GM21529 (cell line): ENCODE results near the gene TMBIM1.
A peak's percentile ranks its signal among the peaks of the same experiment; 100 is the strongest.

ENCODE experiments used
- ATAC-seq: cut with Tn5 transposase; IDR thresholded peaks from one replicate; pipeline ENCODE4 v1.9.1; 2021; ENCODE audit not compliant: unreplicated experiment

The TMBIM1 gene

DNA sequence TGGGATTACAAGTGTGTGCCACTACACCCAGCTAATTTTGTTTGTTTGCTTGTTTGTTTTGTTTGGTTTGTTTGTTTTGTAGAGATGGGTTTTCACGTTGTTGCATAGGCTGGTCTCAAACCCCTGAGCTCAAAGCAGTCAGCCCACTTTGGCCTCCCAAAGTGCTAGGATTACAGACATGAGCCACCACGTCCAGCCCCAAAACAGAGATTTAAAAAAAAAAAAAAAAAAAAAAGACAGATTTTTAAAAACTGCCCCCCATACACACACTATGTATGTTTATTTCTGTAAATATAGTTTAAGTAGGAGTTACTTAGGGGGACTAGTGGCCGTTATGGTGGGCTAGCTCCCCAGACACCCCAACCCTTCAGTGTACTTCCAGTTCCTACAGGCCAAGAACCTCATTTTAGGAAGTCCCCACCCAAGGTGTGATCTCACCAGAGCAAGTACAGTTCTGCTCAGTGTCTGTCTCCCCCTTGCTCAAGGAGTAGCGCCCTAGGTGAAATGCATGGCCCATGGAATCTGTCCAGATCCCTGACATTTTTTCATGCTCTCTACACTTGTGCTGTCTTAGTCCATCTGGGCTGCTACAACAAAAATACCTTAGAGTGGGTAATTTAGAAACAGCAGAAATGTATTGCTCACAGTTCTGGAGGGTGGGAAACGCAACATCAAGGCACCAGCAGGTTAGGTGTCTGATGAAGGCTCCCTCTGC, 1.6 kb upstream of the TMBIM1 start:
- ATAC-seq: no peak

DNA sequence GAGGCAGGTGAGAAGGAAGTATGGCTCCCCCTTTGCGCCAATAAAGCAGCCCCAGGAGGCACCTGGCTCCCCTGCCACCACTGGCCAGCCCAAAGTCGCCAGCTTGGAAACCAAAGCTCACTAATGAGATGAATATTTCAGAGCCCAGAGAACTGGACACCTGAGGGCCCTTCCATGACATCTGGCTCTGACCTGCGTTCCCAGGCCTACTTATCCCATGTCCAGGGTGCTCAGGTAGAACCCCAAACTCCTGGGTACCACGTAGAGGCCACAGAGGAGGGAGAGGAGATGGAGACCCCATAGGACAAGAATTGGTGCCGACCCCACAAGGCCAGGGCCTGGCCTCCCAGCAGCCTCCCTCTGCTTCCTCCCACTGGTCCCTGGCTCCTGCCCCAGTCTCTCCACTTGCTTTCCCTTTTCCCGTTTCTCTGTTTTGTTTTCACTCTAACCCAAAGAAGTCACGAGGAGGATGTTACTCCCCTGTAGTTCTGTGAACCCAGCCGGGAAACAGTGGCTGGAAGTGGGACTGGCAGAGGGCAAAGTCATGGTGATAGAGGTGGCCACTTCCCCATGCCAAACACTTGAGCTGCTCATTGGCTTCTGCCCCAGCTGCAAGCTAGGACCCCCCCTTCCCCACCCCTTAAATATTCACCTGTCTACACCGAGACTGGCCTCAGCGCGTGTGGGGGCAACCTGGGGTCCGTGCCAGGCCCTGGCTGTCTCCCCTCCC, 820 bp downstream of the TMBIM1 start:
- no peak for ATAC-seq

DNA sequence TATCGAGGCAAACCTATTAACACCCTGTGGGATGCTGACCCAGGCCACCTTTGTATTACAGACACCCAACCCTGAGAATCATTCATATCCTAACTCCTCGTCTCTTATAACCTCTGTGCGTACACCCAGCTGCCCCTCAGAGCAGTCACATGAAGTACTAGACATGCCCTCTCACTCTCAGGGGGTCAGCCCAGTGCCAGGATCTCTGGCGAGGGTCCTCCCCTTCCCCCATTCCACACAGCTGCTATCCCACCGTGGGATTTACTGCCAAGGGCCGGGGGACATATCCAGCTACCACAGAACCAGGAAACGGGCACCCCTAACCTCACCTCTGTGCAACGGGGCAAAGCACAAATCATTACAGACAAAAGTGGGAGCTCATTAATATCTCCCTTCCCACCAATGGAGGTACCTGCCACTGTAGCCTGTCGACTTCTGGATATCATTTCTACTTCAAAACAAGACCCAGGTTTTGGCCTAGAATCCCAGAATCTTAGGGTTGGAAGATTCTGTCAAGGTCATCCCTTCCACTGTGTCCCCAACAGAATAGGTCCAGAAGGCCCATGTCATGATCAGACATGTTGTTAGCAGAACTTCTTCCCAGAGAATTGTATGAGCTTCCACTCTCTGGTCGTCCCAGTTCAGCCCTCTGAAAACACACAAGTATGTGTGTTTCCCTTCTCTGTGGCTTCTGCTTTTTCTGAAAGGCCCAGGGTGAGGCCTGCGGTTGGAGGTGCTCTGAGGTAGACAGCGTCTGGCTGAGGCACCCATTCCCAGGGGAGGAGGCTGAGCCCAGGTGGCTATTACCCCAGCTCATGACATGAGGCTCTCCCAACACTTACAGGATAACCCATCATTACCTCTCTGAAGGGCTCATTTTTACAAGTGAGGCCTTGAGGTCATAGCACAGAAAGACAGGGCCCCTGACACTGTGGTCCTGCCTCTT, 1.7 kb downstream of the TMBIM1 start:
- ATAC-seq: peak; percentile 53

DNA sequence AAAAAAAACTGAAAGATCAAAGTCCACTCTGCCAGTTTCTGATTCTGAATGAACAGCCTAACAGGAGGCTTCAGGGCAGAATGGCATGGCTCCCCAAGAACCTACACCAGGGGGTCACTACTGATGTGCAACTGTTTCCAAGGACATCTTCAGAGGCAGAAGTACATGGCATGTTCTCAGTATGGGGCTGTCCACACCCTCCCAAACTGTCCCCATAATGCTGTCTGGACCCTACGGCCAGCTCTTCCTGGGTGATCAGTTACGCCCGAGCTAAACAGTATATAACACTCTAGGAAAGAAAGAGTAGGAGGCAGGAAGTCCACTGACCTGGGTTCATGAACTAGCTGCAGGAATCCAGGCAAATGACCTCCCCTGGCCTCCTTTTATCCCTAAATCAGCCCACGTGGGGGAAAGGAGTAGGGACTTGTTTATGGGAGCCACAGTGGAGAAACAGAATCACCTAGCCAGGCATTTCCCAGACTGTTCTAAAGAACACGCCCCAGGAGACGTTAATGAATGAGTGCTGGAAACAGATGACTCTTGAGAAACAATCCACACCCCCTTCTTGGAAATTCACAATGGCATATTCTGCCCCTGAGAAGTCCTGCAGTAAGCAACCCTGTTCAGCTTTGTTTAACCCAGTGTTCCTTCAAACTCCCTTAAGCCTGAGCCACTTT, 2.5 kb downstream of the TMBIM1 start:
- no peak for ATAC-seq

DNA sequence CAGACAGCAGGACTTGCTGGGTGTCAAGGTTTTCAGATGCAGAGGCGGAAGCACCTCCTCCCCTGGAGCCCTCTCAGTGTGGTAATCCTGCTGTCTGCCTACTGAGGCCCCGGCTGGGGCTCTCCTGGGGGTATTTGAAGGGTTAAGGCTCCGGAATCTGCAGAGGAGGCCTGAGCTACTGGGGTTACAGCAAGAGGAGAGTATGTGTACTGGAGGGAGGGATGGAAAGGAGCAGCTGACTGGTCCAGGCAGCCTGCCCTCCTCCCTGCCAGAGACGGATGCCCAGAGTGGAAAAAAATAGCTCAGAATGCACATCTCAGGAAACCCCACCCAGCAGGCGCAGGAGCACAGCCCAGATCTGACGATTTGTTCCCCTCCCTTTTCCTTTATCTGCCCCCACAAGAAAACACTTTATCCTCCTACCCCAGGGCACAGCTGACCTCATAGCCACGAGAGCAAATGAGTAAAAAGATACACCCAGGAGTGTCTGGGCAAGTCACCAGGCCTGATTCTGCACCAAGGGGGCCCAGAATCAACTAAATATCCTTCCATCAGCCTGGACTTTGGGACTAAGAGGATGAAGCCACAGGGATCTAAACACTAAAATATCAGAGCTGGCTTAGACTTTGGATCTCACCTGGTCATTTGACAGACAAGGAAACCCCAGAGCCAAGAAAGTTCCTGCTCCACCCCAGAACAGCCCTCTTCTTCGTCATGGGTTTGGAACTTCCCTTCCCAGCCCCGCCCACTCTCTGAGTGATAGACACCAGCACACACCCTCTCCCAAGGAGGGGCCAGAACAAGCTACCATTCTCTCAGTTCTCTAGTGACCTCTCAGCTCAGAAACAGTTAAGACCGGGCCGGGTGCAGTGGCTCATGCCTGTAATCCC, 5.5 kb downstream of the TMBIM1 start:
- ATAC-seq: peak; percentile 66

DNA sequence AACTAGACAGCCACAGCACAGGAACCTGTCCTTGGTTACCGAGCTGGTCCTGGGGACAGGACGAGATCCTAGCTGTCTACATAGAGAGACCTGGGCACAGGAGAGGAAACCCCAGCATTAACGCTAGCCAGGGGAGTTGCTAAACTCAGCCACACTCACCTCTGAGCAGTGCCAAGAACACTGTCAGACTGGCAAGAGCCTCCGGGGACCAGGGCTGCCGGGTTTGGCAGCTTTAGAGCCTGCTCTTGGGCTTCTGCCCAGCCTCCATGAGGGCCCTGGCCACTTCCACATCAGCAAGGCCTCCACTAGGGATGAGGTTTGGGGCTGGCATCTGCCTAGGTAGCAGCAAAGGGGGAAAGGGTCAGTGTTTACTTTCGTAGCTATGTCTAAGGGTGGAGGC, 6.7 kb downstream of the TMBIM1 start:
- no peak for ATAC-seq

DNA sequence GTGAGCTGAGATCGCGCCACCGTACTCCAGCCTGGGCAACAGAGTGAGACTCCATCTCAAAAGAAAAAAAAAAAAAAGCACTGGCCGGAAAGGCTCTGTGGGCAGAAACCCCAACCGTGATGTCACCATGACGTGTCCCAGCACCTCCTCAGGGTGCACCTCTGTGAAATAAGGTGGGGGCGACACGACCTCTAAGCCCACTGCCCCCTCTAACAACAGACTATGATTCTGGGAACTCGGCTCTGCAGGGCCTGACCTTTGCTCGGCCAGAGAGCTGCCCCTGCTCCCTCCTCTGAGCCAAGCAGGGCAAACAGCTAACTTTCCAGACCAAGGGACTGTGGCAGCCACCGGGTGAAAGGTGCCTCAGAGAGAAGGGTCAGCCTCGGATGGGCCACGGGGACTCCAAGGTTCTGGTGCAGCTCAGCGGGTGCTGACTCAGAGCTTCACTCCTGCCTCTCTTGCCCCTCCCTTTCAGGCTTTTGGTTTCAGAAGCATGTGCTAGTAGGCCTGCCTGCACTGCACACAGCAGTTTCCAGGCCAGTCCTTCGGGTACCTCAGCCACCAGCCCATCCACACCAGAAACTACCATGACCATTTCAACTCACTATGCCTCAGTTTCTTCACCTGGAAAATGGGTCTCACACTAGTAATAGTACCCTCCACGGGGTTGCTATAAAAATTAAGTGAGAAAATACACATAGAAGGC, 8.0 kb downstream of the TMBIM1 start:
- ATAC-seq: peak; percentile 56

DNA sequence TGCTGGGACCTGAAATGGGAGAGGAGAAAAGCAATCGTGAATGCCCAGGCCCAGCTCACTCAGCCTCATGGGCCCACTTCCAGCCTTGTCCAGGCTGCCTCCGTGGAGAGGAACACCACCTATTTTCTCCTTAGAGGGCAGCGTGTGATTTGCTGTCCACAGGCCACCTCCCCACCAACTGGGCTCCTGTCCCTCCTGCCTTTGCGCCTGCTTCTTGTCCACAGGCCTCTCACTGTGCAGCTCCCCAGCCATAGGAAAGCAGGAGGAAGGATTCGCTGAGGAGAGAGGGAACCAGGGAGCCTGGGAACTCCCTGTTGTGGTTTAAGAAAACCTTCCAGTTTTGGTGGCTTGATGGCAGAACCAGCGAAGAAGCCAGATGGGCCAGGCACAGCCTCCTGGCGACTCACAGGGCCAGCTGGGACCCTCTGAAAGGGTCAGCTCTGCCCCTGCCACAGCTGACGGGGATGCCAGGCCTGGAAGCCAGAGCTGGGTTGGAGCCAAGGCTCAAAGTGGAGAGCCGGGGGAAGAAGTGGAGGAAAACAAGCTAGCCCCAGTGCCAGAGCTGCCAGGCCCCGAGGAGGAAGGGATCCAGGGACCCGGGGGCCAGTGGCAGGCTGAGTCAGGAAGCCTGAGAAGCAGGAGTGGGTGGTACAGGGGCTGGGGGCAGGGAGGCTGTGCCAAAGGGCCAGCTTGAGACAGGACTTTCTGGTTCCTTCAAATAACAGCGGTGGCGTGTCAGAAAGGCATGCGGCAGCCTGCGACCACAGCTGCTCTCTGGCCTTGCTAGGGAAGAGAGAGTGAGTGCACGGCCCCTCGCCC, 9.9 kb downstream of the TMBIM1 start:
- no peak for ATAC-seq

- no peak for ATAC-seq
Observed at GRCh38 chr2:218281449-218281848, 10.9 kb downstream of the TMBIM1 start.

GRCh38 chr2:218280260-218280870, 11.9 kb downstream of the TMBIM1 start:
- ATAC-seq: no peak

DNA sequence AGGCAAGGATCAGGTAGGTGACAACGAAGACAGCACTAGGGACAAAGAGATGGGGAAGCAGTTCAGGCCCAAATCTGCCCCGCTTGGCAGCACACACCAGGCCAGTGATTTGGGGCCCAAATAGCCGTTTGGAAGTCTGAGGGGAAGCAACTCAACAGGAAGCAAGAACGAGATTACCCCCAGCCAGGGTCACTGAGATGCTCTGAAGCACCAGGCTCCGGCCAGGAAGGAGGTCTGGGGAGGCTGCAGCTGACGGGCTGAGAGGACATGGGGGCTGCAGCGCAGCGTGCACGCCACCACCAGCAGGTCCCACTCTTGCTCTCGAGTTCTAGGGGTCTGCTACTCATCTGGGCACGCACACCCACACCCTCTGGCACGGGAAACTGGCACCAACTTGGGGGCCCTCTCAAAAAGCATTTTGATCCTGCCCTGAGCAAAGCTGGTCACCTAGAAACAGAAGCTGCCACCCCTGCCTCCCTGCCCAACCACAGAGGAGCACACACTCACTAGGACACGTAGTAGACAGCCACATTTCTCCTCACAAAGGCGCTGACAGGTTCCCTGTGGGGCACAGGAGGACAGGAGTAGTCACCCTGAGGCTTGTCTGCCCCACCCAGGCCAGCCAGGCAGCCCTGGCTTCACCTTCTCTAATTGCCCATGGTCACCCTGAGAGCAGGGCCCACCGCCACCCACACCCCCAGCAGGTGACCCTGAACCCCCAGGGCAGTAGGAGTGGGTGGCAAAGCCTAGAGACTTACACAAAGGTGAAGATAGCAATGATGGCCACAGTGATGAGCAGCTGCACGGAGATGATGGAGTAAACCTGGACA, 13.6 kb downstream of the TMBIM1 start:
- no peak for ATAC-seq

DNA sequence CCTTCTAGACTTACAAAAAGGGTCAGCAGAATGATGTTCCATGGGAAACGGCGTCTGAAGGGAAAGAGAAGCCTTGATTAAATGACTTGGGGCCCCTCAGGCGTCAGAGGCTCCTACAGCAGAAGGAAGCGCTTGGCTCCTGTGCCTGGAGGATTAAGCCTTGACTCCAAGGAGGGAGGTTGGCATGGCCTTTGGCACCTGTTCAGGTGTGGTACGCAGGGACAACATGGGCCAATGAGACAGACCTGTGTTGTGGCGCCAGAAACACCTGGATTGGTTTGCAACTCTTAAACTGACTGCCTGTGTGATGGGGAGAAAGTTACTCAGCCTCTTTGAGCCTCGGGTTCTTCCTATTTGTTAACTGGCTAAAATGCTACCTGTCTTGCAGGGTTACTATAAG, 14.4 kb downstream of the TMBIM1 start:
- no peak for ATAC-seq

DNA sequence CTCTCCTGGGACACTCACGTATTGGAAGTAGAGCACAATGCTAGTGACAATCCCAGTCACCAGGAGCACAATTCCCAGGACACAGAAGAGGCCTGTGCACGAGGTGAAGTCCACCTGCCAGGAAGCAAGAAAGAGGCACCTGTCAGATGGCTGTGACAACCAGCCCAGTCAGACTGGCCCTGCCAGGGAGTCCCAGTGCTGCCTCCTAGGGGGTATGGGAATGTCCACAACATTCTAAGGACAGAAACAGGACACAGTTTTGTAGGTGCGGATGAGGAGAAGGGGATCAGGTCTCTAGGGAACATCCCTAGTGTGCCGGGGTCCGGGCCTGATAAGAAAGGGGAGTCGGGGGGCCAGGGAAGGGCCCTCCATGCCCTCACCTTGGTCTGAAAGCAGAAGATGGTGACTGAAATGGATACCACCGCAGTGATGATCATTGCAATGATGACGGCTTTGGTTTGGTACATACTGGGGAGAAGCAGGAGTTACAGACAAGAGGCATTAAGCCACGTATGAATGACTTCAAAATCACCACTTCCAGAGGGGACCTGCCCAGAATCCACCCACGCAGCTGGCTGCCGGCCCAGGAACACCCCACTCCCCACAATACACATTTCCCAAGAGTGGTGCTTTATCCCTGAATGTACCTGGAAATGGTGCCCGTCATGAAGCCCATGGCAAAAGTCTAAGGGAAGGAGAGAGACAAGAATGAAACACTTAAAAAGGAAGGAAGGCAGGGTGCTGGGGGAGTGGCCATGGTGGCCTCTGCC, 15.1 kb downstream of the TMBIM1 start:
- no peak for ATAC-seq

DNA sequence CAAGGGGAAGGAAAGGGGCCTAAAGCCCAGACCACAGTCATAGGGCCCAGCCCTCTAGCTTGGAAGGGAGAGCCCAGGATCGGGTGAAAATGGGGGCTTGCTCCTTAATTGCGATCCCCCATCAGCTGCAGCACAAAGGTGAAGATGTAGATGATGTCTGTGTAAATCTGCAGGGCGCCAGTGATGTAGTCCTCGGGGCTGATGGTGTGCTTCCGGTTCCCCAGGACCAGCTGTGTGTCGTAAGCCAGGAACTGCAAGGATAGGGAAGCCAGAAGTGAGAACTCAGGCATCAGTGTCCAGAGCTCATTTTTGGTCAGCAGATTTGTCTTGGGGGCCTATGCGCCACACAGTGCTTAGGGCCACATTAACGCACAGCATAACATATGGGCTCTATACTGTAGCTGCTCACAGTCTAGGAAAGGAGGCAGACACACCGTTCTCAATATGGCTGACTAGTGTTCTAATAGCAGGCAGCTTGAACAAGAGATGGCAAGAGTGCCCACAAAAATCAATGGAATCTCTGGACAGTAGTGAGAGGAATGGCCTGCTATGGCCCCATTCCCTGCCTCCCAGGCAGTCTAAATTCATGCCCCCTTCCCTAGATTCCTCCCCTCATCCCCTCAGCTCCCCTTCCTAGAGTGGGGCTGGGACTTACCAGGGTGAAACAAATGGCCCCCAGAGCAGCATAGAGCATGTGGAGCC, 16.8 kb downstream of the TMBIM1 start:
- ATAC-seq: no peak

GRCh38 chr2:218274586-218274985, 17.7 kb downstream of the TMBIM1 start:
- no peak for ATAC-seq

- no peak for ATAC-seq
Observed at GRCh38 chr2:218273908-218274249, 18.4 kb downstream of the TMBIM1 start.
